ENCODE measurements around the gene PI16. TPM values are rescaled to one million over a fixed set of nuclear protein-coding genes. Genes with fewer than 3 reads are reported as not detected.
"Not testable (repeated sequence)": the region's sequence is repeated elsewhere in the genome, so short reads cannot be mapped to it uniquely, and the experiment has no call there.

Gene PI16
- total RNA-seq, 1 donor from 2014 or later, result 27.8 TPM

GRCh38 chr6:36980876-36981619 is 26.5 kb downstream of the PI16 start:
- DNase-seq (peak; percentile 27), ATAC-seq (ENCODE audit: poor library complexity) (no peak)
- intact Hi-C loops (cut with DNase I), result no loop called here

- no peak for ATAC-seq (ENCODE audit: poor library complexity)
- intact Hi-C loops (cut with DNase I), result no loop called here
- no peak for DNase-seq
These were observed 29.0 kb downstream of the PI16 start for GRCh38 chr6:36983538-36983937.

- DNase-seq (peak; percentile 52), ATAC-seq (ENCODE audit: poor library complexity) (no peak)
- intact Hi-C loops (cut with DNase I), result no loop called here
These were observed 30.3 kb downstream of the PI16 start for GRCh38 chr6:36984581-36985416.

- ATAC-seq (ENCODE audit: poor library complexity), result no peak
- no peak for DNase-seq
- intact Hi-C loops (cut with DNase I), result no loop called here
These were observed 30.9 kb downstream of the PI16 start for GRCh38 chr6:36985417-36985807.

GRCh38 chr6:36985808-36986703 is 31.5 kb downstream of the PI16 start, which contains the start of gene MTCH1:
Gene MTCH1 (minus strand): TSS chr6:36986196. CDS start chr6:36986173, 23 bp downstream.
- ATAC-seq (ENCODE audit: poor library complexity) (peak; percentile 97), DNase-seq (peak; percentile 94)
- intact Hi-C loops (cut with DNase I), result no loop called here

- intact Hi-C loops (cut with DNase I), result no loop called here
- no peak for ATAC-seq (ENCODE audit: poor library complexity)
- DNase-seq, result no peak
These were observed 32.1 kb downstream of the PI16 start for GRCh38 chr6:36986704-36987047.

- intact Hi-C loops (cut with DNase I), result no loop called here
- no peak for ATAC-seq (ENCODE audit: poor library complexity)
These were observed 34.7 kb downstream of the PI16 start for GRCh38 chr6:36989264-36989663.

GRCh38 chr6:36990401-36990800 is 35.9 kb downstream of the PI16 start:
- intact Hi-C loops (cut with DNase I); ATAC-seq (ENCODE audit: poor library complexity); DNase-seq: not testable (repeated sequence)

More at GRCh38 chr6:36989264-36989663, 34.7 kb downstream of the PI16 start:
- peak; percentile 14 for DNase-seq

- intact Hi-C loops (cut with DNase I), result no loop called here
- ATAC-seq (ENCODE audit: poor library complexity), result peak; percentile 87
- peak; percentile 70 for DNase-seq
These were observed 43.5 kb downstream of the PI16 start for GRCh38 chr6:36997811-36998722.

- DNase-seq (no peak), ATAC-seq (ENCODE audit: poor library complexity) (no peak)
- intact Hi-C loops (cut with DNase I), result no loop called here
These were observed 44.1 kb downstream of the PI16 start for GRCh38 chr6:36998723-36999038.

- ATAC-seq (ENCODE audit: poor library complexity) (peak; percentile 28), DNase-seq (no peak)
- intact Hi-C loops (cut with DNase I), result no loop called here
These were observed 44.7 kb downstream of the PI16 start for GRCh38 chr6:36999061-36999750.

- ATAC-seq (ENCODE audit: poor library complexity), result no peak
- intact Hi-C loops (cut with DNase I), result no loop called here
- no peak for DNase-seq
These were observed 45.2 kb downstream of the PI16 start for GRCh38 chr6:36999751-37000125.

GRCh38 chr6:37004044-37004980 is 49.8 kb downstream of the PI16 start:
- ATAC-seq (ENCODE audit: poor library complexity) (peak; percentile 32), DNase-seq (peak; percentile 63)
- intact Hi-C loops (cut with DNase I), result no loop called here

- ATAC-seq (ENCODE audit: poor library complexity) (peak; percentile 19), DNase-seq (peak; percentile 61)
- intact Hi-C loops (cut with DNase I), result no loop called here
These were observed 50.7 kb downstream of the PI16 start, which contains the start of gene FGD2 for GRCh38 chr6:37005061-37005810. Gene FGD2 (plus strand): TSS chr6:37005655. CDS start chr6:37005818, 163 bp downstream.

GRCh38 chr6:37005827-37006567 is 51.5 kb downstream of the PI16 start:
- no peak for DNase-seq
- ATAC-seq (ENCODE audit: poor library complexity), result no peak
- intact Hi-C loops (cut with DNase I), result no loop called here
